ENCODE data around the gene SLC44A4.
A peak's percentile ranks its signal among the peaks of the same experiment; 100 is the strongest.
"Not testable (repeated sequence)": the region's sequence is repeated elsewhere in the genome, so short reads cannot be mapped to it uniquely, and the experiment has no call there.

The SLC44A4 gene

DNA sequence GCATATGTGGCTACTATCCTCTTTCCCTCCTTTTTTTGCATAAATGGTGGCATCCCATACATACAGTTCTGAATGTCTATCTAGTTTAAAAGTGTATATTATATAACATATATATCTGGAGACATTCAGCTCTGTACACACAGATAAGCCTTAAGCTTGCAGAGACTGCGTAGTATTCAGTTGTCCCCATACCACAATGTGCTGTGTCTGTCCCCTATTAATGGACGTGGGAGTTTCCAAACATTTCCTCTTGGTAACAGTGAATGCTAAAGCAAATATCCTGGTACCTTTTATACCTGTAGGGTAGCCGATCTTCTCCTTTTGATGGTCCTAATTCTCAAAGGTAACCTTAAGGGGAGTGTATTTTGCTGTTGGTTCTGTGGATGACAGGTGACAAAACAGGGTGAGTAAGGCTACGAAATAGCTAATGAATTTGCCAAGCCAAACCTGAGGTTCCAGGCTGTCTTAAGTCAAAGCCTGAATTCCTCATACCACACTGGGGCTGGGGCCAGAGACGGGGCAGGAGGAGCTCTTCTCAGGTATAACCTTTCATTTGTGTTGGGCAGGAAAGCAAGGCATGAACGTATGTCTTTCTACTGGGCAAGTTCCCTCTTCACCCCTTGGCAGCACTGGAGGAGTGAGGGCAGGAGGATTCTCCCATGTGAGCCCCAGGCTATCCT, 41.0 kb upstream of the SLC44A4 start:
- H3K4me3 ChIP-seq (ENCODE audit: low read length) = no peak overlapping the region
- TF ChIP-seq, protein P1, sequence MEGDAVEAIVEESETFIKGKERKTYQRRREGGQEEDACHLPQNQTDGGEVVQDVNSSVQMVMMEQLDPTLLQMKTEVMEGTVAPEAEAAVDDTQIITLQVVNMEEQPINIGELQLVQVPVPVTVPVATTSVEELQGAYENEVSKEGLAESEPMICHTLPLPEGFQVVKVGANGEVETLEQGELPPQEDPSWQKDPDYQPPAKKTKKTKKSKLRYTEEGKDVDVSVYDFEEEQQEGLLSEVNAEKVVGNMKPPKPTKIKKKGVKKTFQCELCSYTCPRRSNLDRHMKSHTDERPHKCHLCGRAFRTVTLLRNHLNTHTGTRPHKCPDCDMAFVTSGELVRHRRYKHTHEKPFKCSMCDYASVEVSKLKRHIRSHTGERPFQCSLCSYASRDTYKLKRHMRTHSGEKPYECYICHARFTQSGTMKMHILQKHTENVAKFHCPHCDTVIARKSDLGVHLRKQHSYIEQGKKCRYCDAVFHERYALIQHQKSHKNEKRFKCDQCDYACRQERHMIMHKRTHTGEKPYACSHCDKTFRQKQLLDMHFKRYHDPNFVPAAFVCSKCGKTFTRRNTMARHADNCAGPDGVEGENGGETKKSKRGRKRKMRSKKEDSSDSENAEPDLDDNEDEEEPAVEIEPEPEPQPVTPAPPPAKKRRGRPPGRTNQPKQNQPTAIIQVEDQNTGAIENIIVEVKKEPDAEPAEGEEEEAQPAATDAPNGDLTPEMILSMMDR (conservative IDR thresholded peaks at IDR 0.05; ENCODE audit: low read length) = no peak
- no peak for DNase-seq (ENCODE audit: low read depth)

DNA sequence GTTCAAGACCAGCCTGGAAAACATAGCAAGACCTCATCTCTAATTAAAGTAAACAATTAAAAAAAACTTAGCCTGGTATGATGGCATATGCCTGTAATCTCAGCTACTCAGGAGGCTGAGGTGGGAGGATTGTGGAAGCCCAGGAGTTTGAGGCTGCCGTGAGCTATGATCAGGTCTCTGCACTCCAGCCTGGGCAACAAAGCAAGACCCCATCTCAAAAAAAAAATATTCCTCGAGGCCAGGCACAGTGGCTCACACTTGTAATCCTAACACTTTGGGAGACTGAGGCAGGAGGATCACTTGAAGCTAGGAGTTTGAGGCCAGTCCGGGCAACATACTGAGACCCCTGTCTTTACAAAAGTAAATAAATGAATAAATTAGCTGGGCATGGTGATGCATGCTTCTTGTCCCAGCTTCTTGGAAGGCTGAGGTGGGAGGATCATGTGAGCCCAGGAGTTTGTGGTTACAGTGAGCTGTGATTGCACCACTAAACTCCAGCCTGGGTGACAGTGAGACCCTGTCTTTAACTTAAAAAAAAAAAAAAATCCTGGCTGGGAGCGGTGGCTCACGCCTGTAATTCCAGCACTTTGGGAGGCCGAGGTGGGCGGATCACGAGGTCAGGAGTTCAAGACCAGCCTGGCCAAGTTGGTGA, 39.4 kb upstream of the SLC44A4 start:
- H3K4me3 ChIP-seq (ENCODE audit: low read length) = no peak overlapping the region
- DNase-seq (ENCODE audit: low read depth) = peak; percentile 33
- TF ChIP-seq, protein P1 (conservative IDR thresholded peaks at IDR 0.05; ENCODE audit: low read length) = no peak

DNA sequence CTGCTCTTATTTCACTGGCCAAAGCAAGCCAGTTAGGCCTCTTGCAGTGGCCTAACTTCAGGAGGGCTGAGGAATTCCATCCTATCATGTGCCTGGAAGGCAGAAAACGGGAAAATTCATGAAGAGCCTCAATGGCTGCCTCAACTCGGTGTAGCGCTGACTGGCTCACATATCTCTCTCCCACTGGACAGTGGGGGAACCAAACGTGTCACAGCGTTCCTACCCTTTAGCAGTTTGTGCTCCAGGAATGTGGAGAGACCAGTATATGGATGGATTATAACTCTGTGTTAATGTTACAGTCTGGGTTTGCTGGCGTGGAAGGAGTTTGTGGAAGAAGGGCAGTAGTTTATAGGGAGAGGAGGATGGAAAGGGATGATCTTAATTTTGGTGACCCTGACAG, 37.0 kb upstream of the SLC44A4 start:
- TF ChIP-seq, protein P1 (conservative IDR thresholded peaks at IDR 0.05; ENCODE audit: low read length) = no peak
- no peak overlapping the region for H3K4me3 ChIP-seq (ENCODE audit: low read length)
- DNase-seq (ENCODE audit: low read depth) = no peak

DNA sequence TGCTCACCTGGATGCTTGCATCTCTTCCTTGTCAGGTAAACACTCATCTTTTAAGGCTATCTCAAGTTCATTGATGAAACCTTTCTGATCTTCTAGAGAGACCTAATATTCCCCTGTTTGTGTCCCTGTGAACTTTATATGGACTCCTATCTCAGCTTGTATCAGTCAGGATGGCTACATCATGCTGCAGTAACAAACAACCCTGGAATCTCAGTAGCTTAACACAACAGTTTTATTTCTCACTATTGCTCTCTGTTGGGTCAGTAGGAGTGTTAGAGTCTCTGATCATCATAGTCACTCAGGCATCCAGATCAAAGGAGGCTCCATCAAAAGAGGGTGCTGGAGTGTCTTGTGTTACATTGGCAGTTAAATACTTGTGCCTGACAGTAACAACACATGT, 36.6 kb upstream of the SLC44A4 start:
- H3K4me3 ChIP-seq (ENCODE audit: low read length) = no peak overlapping the region
- DNase-seq (ENCODE audit: low read depth) = no peak
- TF ChIP-seq, protein P1 (conservative IDR thresholded peaks at IDR 0.05; ENCODE audit: low read length) = no peak

DNA sequence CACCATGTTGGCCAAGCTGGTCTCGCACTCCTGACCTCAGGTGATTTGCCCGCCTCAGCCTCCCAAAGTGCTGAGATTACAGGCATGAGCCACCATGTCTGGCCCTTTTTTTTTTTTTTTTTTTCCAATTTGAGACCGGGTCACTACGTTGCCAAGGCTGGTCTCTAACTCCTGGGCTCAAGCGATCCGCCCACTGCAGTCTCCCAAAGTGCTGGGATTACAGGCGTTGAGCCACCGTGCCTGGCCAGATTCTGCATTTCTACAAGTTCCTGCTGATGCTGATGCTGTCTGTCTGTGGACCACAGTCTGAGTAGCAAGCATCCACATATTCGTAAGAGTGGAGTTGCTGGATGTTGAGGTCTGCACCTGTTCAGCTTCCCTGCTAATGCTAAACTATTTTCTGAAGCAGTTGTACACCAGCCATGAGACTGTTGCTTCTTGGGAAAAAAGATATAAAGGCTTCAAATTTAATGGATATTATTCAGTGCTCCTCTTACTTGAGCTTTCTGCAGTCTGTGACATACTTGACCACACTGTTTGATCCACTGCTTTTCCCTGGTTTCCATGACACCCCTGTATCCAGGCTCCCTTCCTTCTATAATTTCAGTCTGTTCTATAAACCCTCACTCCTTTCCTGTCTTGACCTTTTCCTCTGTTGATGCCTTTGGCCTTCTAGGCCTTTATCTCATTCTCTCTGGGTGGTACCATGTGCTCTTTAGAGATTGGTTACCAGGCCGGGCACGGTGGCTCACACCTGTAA, 33.2 kb upstream of the SLC44A4 start:
- no peak overlapping the region for H3K4me3 ChIP-seq (ENCODE audit: low read length)
- TF ChIP-seq, protein P1 (conservative IDR thresholded peaks at IDR 0.05; ENCODE audit: low read length) = no peak

DNA sequence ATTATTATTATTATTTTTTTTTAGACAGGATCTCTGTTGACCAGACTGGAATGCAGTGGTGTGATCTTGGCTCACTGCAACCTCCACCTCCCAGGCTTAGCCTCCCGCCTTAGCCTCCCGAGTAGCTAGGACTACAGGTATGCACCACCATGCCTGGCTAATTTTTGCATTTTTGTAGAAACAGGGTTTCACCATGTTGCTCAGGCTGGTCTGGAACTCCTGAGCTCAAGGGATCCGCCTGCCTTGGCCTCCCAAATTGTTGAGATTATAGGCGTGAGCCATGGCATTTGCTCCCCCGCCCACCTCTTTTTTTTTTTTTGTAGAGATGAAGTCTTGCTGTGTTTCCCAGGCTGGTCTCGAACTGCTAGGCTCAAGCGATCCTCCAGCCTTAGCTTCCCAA, 30.5 kb upstream of the SLC44A4 start:
- not testable (repeated sequence) for DNase-seq (ENCODE audit: low read depth); H3K4me3 ChIP-seq (ENCODE audit: low read length)

More for the DNA sequence above, 33.2 kb upstream of the SLC44A4 start:
- DNase-seq (ENCODE audit: low read depth) = no peak

DNA sequence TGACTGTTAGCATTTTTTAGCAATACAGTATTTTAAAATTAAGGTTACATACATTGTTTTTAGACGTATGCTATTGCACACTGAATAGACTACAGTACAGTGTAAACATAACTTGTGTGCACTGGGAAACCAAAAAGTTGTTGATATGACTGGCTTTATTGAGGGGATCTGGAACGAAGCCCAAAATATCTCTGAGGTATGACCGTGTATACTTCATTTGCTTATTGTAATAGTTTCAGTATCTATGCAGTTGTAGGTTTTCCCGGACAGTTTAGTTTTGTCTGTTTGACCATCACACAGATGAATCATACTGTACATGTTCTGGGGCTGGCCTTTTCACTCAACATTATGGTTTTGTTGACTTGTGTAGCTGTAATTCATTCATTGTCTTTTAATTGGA, 30.0 kb upstream of the SLC44A4 start:
- DNase-seq (ENCODE audit: low read depth) = peak; percentile 14
- TF ChIP-seq, protein P1 (conservative IDR thresholded peaks at IDR 0.05; ENCODE audit: low read length) = no peak
- H3K4me3 ChIP-seq (ENCODE audit: low read length) = no peak overlapping the region

DNA sequence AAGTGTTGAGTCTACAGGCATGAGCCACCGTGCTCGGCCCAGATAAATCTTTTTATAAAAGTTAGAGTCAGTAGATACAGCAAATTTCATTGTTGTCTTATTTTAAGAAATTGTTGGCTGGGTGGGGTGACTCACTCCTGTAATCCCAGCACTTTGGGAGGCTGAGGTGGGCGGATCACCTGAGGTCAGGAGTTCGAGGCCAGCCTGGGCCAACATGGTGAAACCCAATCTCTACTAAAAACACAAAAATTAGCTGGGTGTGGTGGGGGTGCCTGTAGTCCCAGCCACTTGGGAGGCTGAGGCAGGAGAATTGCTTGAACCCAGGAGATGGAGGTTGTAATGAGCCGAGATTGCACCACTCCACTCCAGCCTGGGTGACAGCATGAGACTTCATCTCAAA, 29.5 kb upstream of the SLC44A4 start:
- not testable (repeated sequence) for H3K4me3 ChIP-seq (ENCODE audit: low read length); DNase-seq (ENCODE audit: low read depth)

Measured in AG10803 (cell line).